HG03457 (cell line): ENCODE measurements around the gene SHISA9.

ENCODE experiments used
- ATAC-seq: cut with Tn5 transposase; IDR thresholded peaks from one replicate; pipeline ENCODE4 v1.9.1; 2021; ENCODE audit warnings: moderate number of reproducible peaks; ENCODE audit not compliant: unreplicated experiment

Gene SHISA9

GRCh38 chr16:13108126-13108525 is 206.7 kb downstream of the SHISA9 start:
- no peak for ATAC-seq

- no peak for ATAC-seq
These were observed 207.8 kb downstream of the SHISA9 start for GRCh38 chr16:13109171-13109570.

- ATAC-seq = no peak
These were observed 208.9 kb downstream of the SHISA9 start for GRCh38 chr16:13110124-13110796.

DNA sequence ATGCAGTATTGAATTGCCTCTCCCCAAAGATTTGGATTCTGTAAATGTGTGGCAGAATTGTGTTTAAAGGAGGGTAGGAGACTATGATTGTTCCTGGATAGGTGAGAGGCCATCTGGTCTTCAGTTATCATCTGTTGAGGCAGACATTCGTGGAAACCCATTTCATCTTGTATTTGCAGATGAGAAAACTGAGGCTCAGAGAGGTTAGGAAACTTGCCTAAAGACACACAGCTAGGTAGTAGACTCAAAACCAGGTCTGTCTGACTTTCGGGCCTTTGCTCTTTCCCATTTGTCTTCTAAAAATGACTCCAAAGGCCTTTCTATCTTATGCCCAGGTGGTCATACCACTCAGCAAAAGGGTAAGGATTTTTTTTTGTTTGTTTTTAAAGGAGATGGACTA is 210.3 kb downstream of the SHISA9 start:
- ATAC-seq = no peak

DNA sequence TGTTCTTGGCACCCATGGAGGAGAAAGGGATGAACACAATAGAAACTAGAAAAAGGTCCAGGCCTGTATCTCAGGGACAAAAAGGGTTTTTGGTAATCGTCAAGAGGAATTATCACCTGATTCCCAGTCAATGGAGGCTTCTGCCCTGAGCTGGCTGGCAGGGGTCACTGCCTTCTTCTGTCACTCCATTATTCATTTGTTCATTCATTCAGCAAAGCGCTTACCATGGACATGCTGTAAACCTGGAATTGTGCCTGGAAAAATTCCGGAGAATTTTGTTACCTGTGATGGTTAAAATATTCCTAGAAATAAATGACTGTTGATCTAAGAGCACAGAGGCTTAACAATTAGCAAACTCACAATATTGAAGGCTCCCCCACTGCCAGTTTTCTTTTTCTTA is 212.3 kb downstream of the SHISA9 start:
- no peak for ATAC-seq

DNA sequence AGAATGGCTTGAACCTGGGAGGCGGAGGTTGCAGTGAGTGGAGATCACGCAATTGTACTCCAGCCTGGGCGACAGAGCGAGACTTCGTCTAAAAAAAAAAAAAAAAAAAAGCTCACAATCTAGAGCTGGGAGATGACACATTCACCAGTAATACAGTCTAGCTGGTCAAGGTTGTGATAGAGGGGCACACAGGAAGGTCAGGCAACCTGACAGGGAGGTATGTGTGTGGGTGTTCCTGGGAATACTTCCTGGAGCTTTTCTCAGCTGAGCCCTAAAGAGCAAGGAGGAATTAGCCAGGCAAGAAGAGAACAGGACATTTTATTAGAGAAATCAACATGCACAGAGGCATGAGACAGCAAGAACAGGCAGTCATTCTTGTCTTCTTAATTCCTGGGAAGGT is 216.7 kb downstream of the SHISA9 start:
- no peak for ATAC-seq

GRCh38 chr16:13120091-13120490 is 218.7 kb downstream of the SHISA9 start:
- no peak for ATAC-seq

GRCh38 chr16:13120557-13120956 is 219.2 kb downstream of the SHISA9 start:
- no peak for ATAC-seq

GRCh38 chr16:13123991-13124390 is 222.6 kb downstream of the SHISA9 start:
- ATAC-seq = no peak

- no peak for ATAC-seq
These were observed 225.7 kb downstream of the SHISA9 start for GRCh38 chr16:13127144-13127543.

GRCh38 chr16:13130586-13130985 is 229.2 kb downstream of the SHISA9 start:
- ATAC-seq = no peak

GRCh38 chr16:13134836-13135235 is 233.4 kb downstream of the SHISA9 start:
- no peak for ATAC-seq

DNA sequence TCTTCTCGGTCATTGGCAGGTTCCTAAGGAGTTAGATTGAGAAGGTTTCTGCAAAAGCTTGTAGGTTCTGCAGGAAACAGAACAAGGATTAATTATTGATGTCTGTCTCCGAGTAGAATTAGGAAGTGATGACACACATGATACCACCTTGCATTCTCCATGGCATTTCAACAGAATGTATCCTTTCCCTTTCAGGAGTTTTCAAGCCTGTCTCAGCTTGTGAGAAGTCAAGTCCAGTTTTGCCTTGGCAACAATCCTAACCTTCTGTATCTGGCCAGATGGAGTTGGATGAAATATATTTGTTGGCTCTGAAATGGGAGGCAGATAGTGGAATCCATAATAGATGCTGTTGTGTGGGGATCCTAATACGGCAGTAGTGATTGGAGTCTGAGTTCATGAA is 235.5 kb downstream of the SHISA9 start:
- no peak for ATAC-seq

- ATAC-seq = no peak
These were observed 237.1 kb downstream of the SHISA9 start for GRCh38 chr16:13138528-13138927.

DNA sequence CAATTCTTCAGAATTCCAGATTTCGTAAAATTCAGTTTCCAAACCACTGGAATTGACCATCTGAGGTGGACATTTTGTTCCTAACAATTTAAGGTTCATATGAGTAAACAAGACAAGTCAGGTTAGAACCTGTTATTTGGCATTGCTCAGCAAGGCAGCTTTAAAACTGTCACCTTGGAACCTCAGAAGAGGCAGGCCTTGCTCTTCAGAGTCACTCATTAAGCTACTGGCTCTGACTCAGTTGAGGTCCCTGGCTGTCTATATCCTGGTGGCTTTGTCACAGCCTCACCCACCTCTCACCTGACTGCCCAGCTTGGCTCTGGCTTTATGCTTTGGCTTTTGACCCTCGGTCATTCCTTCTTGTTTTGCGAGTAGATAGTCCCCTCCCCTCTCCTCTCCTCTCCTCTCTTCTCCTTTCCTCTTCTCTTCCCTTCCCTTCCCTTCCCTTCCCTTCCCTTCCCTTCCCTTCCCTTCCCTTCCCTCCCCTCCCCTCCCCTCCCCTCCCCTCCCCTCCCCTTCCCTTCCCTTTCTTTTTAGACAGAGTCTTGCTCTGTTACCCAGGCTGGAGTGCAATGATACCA is 238.4 kb downstream of the SHISA9 start:
- ATAC-seq = no peak

- ATAC-seq = no peak
These were observed 242.2 kb downstream of the SHISA9 start for GRCh38 chr16:13143551-13143950.

DNA sequence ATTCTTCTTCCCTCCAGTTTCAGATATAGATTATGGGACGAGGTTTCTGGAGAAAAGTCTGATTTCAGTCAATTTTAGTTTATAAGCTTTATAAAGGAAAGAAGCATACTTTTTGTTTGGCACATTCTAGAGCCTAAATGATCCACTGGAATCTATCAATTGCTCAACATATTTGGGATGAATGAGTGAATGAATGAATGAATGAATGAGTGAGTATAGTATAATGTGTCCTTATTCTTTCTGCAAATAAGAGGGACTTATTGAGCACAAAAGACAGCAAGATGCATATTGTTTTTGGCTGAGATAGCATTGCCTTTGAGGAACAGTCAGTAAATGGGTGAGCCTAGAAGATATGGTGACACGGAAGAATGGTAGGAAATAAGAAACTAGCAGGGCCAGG is 245.4 kb downstream of the SHISA9 start:
- no peak for ATAC-seq

DNA sequence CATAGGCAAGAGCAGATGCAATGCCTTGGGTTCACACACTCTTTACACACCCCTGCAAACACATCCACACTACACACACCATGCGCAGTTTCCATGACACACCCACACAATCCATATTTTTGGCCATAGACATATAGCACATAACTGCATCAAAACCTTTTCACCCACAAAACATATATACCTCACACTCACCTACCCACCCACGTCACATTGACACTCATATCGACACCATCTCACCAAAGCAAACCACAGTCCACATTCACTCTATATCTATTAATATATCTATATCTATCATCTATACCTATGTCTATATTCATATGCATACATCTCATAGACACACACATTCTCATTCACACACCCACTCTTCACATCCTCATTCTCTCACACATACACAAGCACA is 246.9 kb downstream of the SHISA9 start:
- ATAC-seq = no peak

GRCh38 chr16:13148836-13149235 is 247.4 kb downstream of the SHISA9 start:
- ATAC-seq = no peak

GRCh38 chr16:13150181-13150885 is 248.9 kb downstream of the SHISA9 start:
- no peak for ATAC-seq

GRCh38 chr16:13153696-13154095 is 252.3 kb downstream of the SHISA9 start:
- ATAC-seq = no peak

GRCh38 chr16:13154799-13155198 is 253.4 kb downstream of the SHISA9 start:
- no peak for ATAC-seq
